DND-41 (cell line): ENCODE results near the gene PATL1.

ENCODE experiments used
- EZH2 ChIP-seq: IDR thresholded peaks from 3 replicates; pipeline ENCODE4 v1.6.1; 2012; ENCODE audit warnings: borderline replicate concordance, low read depth, mild to moderate bottlenecking, moderate library complexity, low read length, inconsistent platforms; ENCODE audit not compliant: severe bottlenecking
- TF ChIP-seq, protein P1 (sequence below): IDR thresholded peaks from 2 replicates; pipeline ENCODE4 v1.5.1; 2012; ENCODE audit warnings: borderline replicate concordance, low read length, moderate library complexity, mild to moderate bottlenecking; ENCODE audit not compliant: poor library complexity, severe bottlenecking; ENCODE audit errors: extremely low read depth

DNA sequence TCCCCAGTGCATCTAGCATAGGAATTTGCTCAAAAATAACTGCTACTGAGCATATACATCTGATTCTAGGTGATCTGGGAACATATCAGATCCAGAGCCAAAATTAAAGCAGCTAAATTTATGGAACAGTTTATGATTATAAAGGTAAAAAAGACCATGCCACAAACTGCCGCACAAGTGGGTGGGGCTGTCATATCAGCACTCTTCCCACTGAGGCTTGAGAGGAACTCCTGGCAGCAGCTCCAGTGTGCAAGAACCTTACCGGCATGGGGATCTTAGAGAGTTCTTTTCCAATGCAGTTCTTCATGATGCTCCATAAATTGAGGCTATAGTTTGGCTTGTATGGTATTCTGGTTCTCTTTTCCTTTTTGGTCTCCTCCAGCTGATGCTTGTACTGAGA is 68.6 kb downstream of the PATL1 start:
- TF ChIP-seq, protein P1, sequence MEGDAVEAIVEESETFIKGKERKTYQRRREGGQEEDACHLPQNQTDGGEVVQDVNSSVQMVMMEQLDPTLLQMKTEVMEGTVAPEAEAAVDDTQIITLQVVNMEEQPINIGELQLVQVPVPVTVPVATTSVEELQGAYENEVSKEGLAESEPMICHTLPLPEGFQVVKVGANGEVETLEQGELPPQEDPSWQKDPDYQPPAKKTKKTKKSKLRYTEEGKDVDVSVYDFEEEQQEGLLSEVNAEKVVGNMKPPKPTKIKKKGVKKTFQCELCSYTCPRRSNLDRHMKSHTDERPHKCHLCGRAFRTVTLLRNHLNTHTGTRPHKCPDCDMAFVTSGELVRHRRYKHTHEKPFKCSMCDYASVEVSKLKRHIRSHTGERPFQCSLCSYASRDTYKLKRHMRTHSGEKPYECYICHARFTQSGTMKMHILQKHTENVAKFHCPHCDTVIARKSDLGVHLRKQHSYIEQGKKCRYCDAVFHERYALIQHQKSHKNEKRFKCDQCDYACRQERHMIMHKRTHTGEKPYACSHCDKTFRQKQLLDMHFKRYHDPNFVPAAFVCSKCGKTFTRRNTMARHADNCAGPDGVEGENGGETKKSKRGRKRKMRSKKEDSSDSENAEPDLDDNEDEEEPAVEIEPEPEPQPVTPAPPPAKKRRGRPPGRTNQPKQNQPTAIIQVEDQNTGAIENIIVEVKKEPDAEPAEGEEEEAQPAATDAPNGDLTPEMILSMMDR = no peak
- no peak for TF ChIP-seq EZH2
